ENCODE data around the gene ERMARD.

Gene ERMARD

GRCh38 chr6:169782966-169783365, 31.5 kb downstream of the ERMARD start:
- DNase-seq (ENCODE audit: low read depth), result no peak
- H3K4me3 ChIP-seq (ENCODE audit: low read depth, low read length), result no peak overlapping the region
- TF ChIP-seq CTCF (IDR thresholded peaks at IDR 0.05; ENCODE audit: low read depth, low read length), result no peak
- TF ChIP-seq MYC (IDR thresholded peaks at IDR 0.05; ENCODE audit: low read depth, low read length), result no peak
- no peak for TF ChIP-seq MAX (IDR thresholded peaks at IDR 0.05; ENCODE audit: low read depth, low read length)
- no peak for TF ChIP-seq POLR2A (IDR thresholded peaks at IDR 0.05; ENCODE audit: extremely low read depth, insufficient read length)

GRCh38 chr6:169783401-169783800, 32.0 kb downstream of the ERMARD start:
- DNase-seq (ENCODE audit: low read depth), result no peak
- TF ChIP-seq MAX (IDR thresholded peaks at IDR 0.05; ENCODE audit: low read depth, low read length) (no peak), CTCF (IDR thresholded peaks at IDR 0.05; ENCODE audit: low read depth, low read length) (no peak), POLR2A (IDR thresholded peaks at IDR 0.05; ENCODE audit: extremely low read depth, insufficient read length) (no peak), MYC (IDR thresholded peaks at IDR 0.05; ENCODE audit: low read depth, low read length) (no peak)

GRCh38 chr6:169783971-169784820, 32.8 kb downstream of the ERMARD start:
- no peak overlapping the region for H3K4me3 ChIP-seq (ENCODE audit: low read depth, low read length)
- TF ChIP-seq CTCF (IDR thresholded peaks at IDR 0.05; ENCODE audit: low read depth, low read length) (no peak), MYC (IDR thresholded peaks at IDR 0.05; ENCODE audit: low read depth, low read length) (no peak), POLR2A (IDR thresholded peaks at IDR 0.05; ENCODE audit: extremely low read depth, insufficient read length) (no peak), MAX (IDR thresholded peaks at IDR 0.05; ENCODE audit: low read depth, low read length) (no peak)
- no peak for DNase-seq (ENCODE audit: low read depth)

More at GRCh38 chr6:169783401-169783800, 32.0 kb downstream of the ERMARD start:
- no peak overlapping the region for H3K4me3 ChIP-seq (ENCODE audit: low read depth, low read length)

- TF ChIP-seq MYC (IDR thresholded peaks at IDR 0.05; ENCODE audit: low read depth, low read length) (no peak), CTCF (IDR thresholded peaks at IDR 0.05; ENCODE audit: low read depth, low read length) (no peak), MAX (IDR thresholded peaks at IDR 0.05; ENCODE audit: low read depth, low read length) (no peak), POLR2A (IDR thresholded peaks at IDR 0.05; ENCODE audit: extremely low read depth, insufficient read length) (no peak)
- DNase-seq (ENCODE audit: low read depth), result no peak
- no peak overlapping the region for H3K4me3 ChIP-seq (ENCODE audit: low read depth, low read length)
Measured at GRCh38 chr6:169784821-169785340, 33.5 kb downstream of the ERMARD start.

GRCh38 chr6:169785566-169785965, 34.1 kb downstream of the ERMARD start:
- no peak for TF ChIP-seq MAX (IDR thresholded peaks at IDR 0.05; ENCODE audit: low read depth, low read length)
- DNase-seq (ENCODE audit: low read depth), result no peak
- H3K4me3 ChIP-seq (ENCODE audit: low read depth, low read length), result no peak overlapping the region

GRCh38 chr6:169786349-169786748, 34.9 kb downstream of the ERMARD start:
- no peak overlapping the region for H3K4me3 ChIP-seq (ENCODE audit: low read depth, low read length)
- TF ChIP-seq CTCF (IDR thresholded peaks at IDR 0.05; ENCODE audit: low read depth, low read length) (no peak), POLR2A (IDR thresholded peaks at IDR 0.05; ENCODE audit: extremely low read depth, insufficient read length) (no peak), MAX (IDR thresholded peaks at IDR 0.05; ENCODE audit: low read depth, low read length) (no peak), MYC (IDR thresholded peaks at IDR 0.05; ENCODE audit: low read depth, low read length) (no peak)
- no peak for DNase-seq (ENCODE audit: low read depth)

All from NB4 (cell line).